Lower leg skin (tissue), 4 donors: ENCODE results near the gene SPSB3. TPM values are rescaled to one million over a fixed set of nuclear protein-coding genes. Genes with fewer than 3 reads are reported as not detected.

ENCODE experiments used
- DNase-seq, 2 donors: peaks; one replicate each; pipeline ENCODE4 v3.0.0-alpha.2; 2019; ENCODE audit warnings: low spot score in 2 of 2
- H3K4me3 ChIP-seq: fragments of 200-600 bp; sonication (generic); 2 replicates; pipeline ENCODE4 v1.5.1; 2017; ENCODE audit warnings: mild to moderate bottlenecking, low read depth; ENCODE audit not compliant: poor library complexity, severe bottlenecking
- CTCF ChIP-seq, 3 donors: fragments of 450-650 bp; IDR thresholded peaks; one replicate each; pipeline ENCODE4 v1.5.1; 2016; ENCODE audit warnings: antibody characterized with exemption in 3 of 3, mild to moderate bottlenecking in 3 of 3, moderate library complexity in 2 of 3
- POLR2A ChIP-seq, 2 donors: fragments of 450-650 bp; IDR thresholded peaks; one replicate each; pipeline ENCODE4 v1.6.1; 2016 to 2017; ENCODE audit warnings: antibody characterized with exemption in 2 of 2, mild to moderate bottlenecking in 1 of 2, moderate library complexity in 1 of 2
- WGBS, 2 donors: methylation state at CpG; one replicate each; pipeline ENCODE4 v1.1.5; 2018; 5-methylcytosine and 5-hydroxymethylcytosine counted together
- intact Hi-C: fragments of 100-400 bp; cut with DNase I; formaldehyde crosslinking; loops from one replicate; pipeline ENCODE4 v1.15.0; 2023; ENCODE audit warnings: low total_unique reads
- total RNA-seq, 4 donors: library from RNA; depleted of rRNA; stranded (reverse); fragments of >200 nt; gene quantifications; one replicate each; pipeline ENCODE4 v1.1.0, GENCODE V29; 2016

The SPSB3 gene
- total RNA-seq, 4 donors from 2014 or later: 146 to 238 (median 172) TPM

- H3K4me3 ChIP-seq: no peak overlapping the region
- 79 to 80% methylated on average over 8 to 26 of the region's 27 CpGs for WGBS, 2 donors
- no peak for TF ChIP-seq POLR2A (IDR thresholded peaks at IDR 0.05)
- TF ChIP-seq CTCF (IDR thresholded peaks at IDR 0.05): no peak
- no peak for DNase-seq
- intact Hi-C loops: no loop called here
Measured at GRCh38 chr16:1779741-1780676, 2.4 kb downstream of the SPSB3 start.

- 74 to 79% methylated on average over 6 of the region's 8 CpGs for WGBS, 2 donors
- no peak for TF ChIP-seq CTCF (IDR thresholded peaks at IDR 0.05)
- no peak for TF ChIP-seq POLR2A (IDR thresholded peaks at IDR 0.05)
- H3K4me3 ChIP-seq: no peak overlapping the region
- intact Hi-C loops: no loop called here
- no peak for DNase-seq
Measured at GRCh38 chr16:1779234-1779701, 3.1 kb downstream of the SPSB3 start.

DNA sequence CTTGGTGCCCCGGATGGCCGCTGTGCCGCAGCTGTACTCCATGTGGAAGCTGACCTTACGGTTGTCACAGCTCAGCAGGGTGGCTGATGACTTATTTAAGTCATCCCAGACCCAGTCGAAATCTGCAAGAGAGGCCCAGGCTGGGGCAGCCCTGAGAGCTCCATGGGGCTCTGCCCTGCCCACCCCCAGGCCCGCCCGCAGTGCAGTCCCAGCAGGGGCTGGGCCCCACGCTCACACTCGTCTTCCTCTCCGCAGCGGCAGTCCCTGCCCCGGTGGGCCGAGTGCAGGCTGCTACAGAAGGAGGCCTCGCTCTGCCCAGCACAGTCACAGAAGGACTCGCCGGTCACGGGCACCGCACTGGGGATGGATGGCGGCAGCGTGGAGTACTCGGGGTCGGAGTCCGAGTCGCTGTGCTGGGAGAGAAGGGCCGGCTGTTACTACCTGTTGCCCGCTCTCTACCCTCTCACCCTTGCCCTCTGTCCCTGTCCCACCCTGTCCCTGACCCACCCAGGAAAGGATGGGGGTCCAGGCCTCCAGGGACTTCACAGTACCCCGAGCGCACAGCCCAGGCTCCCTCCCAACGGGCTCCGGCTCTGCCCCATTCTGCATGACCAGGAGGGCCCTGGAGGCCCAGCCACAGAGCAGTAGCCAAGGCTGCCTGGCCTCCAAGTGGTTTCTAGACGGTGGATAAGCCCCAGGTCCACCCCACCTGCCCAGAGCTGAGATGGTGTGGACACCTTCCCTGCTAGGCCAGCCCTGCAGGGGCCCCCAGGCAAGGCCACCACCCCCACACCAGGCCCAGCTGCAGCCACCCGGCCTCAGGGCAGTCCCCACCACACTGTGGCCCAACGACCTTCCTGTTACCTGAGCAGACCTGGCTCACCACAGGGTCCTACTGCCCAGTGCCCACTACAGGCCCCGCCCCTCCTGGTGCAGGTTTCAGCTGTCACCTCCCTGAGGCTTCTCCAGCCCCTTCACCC is 3.9 kb downstream of the SPSB3 start:
- intact Hi-C loops: no loop called here
- WGBS, 2 donors: 85 to 91% methylated on average over 20 to 33 of the region's 34 CpGs
- no peak overlapping the region for H3K4me3 ChIP-seq
- TF ChIP-seq CTCF (IDR thresholded peaks at IDR 0.05) (no peak), POLR2A (IDR thresholded peaks at IDR 0.05) (no peak)
- DNase-seq: no peak

GRCh38 chr16:1777375-1778199 is 4.8 kb downstream of the SPSB3 start:
- WGBS, 2 donors: 74 to 83% methylated on average over 20 to 22 of the region's 36 CpGs
- TF ChIP-seq CTCF (IDR thresholded peaks at IDR 0.05): no peak
- TF ChIP-seq POLR2A (IDR thresholded peaks at IDR 0.05): no peak
- no peak overlapping the region for H3K4me3 ChIP-seq
- DNase-seq: no peak
- intact Hi-C loops: no loop called here

DNA sequence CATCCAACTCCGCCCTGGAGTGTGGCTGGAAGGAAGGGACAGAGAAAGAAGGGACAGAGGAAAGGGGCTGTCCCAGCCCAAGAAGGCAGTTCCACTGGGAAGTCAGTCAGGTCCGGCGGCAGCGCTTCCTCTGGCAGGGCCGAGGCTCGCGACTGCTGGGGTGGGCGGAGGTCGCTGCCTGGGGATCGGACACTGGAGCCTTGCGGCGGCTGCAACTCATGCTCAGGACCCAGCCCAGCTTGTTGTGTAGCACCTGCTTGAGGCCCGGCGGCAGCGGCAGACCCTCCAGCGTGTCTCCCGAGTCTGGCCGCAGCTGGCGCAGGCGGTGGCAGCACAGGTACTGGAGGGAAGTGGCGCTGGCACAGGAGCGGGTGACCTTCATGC is 5.4 kb downstream of the SPSB3 start:
- 80 to 86% methylated on average over 14 to 17 of the region's 22 CpGs for WGBS, 2 donors
- intact Hi-C loops: no loop called here
- no peak overlapping the region for H3K4me3 ChIP-seq
- no peak for TF ChIP-seq POLR2A (IDR thresholded peaks at IDR 0.05)
- TF ChIP-seq CTCF (IDR thresholded peaks at IDR 0.05): no peak
- DNase-seq: no peak
